IPS DF 6.9 (cell line): ENCODE results near the gene TTC22.

Experiments used
- DNase-seq: peaks from one replicate; pipeline ENCODE4 v3.0.0-alpha.2; 2013; ENCODE audit warnings: low read depth, low spot score
- H3K27ac ChIP-seq: one replicate; pipeline ENCODE4 v1.5.1; 2013; ENCODE audit warnings: low read length, control low read depth
- H3K27me3 ChIP-seq: 2 replicates; pipeline ENCODE4 v1.6.1; 2013; ENCODE audit warnings: mild to moderate bottlenecking, low read length; ENCODE audit not compliant: control insufficient read depth, insufficient read depth
- H3K36me3 ChIP-seq: 2 replicates; pipeline ENCODE4 v1.6.1; 2013; ENCODE audit warnings: low read length; ENCODE audit not compliant: control insufficient read depth, insufficient read depth
- H3K4me1 ChIP-seq: 2 replicates; pipeline ENCODE4 v1.6.1; 2013; ENCODE audit warnings: low read length; ENCODE audit not compliant: control insufficient read depth, insufficient read depth
- H3K4me3 ChIP-seq: 2 replicates; pipeline ENCODE4 v1.5.1; 2013; ENCODE audit warnings: mild to moderate bottlenecking, low read length
- H3K9me3 ChIP-seq: 2 replicates; pipeline ENCODE4 v1.6.1; 2013; ENCODE audit warnings: low read length, inconsistent platforms; ENCODE audit not compliant: control insufficient read depth, insufficient read depth
- WGBS: extraction: QIAGEN DNeasy Blood & Tissue Kit; methylation state at CpG from one replicate; pipeline ENCODE4 v1.1.7; 2013; ENCODE audit warnings: mixed read lengths, missing lambda C conversion rate; ENCODE audit not compliant: insufficient read length, insufficient coverage; 5-methylcytosine and 5-hydroxymethylcytosine counted together

The TTC22 gene

GRCh38 chr1:54808443-54809207, 7.5 kb upstream of the TTC22 start:
- H3K27ac ChIP-seq, result no peak overlapping the region
- no peak for DNase-seq
- WGBS, result no CpG with 5 or more reads among the region's 12 CpGs
- H3K4me3 ChIP-seq, result no peak overlapping the region
- no peaks in the 10 kb centered on the region for H3K27me3 ChIP-seq
- no peaks in the 10 kb centered on the region for H3K9me3 ChIP-seq
- peaks cover 3% of the 10 kb centered on the region; the same call in 1 of the 2 replicates for H3K4me1 ChIP-seq
- H3K36me3 ChIP-seq, result no peaks in the 10 kb centered on the region

GRCh38 chr1:54807756-54808155, 6.6 kb upstream of the TTC22 start:
- Histone ChIP-seq H3K4me1 (no peaks in the 10 kb centered on the region), H3K27ac (no peak overlapping the region), H3K36me3 (no peaks in the 10 kb centered on the region), H3K9me3 (no peaks in the 10 kb centered on the region), H3K4me3 (no peak overlapping the region), H3K27me3 (no peaks in the 10 kb centered on the region)
- no CpG with 5 or more reads among the region's 7 CpGs for WGBS
- DNase-seq, result no peak

GRCh38 chr1:54806931-54807611, 5.9 kb upstream of the TTC22 start:
- Histone ChIP-seq H3K4me3 (no peak overlapping the region), H3K36me3 (no peaks in the 10 kb centered on the region), H3K9me3 (no peaks in the 10 kb centered on the region), H3K27ac (no peak overlapping the region), H3K4me1 (no peaks in the 10 kb centered on the region), H3K27me3 (no peaks in the 10 kb centered on the region)
- DNase-seq, result no peak
- WGBS, result no CpG with 5 or more reads among the region's 11 CpGs

- H3K36me3 ChIP-seq, result no peaks in the 10 kb centered on the region
- WGBS, result no CpG with 5 or more reads among the region's 35 CpGs
Measured at GRCh38 chr1:54805981-54806381, 4.9 kb upstream of the TTC22 start.

GRCh38 chr1:54805466-54805865, 4.3 kb upstream of the TTC22 start:
- DNase-seq, result no peak
- H3K4me3 ChIP-seq, result no peak overlapping the region
- no peaks in the 10 kb centered on the region for H3K9me3 ChIP-seq
- H3K27ac ChIP-seq, result no peak overlapping the region
- H3K27me3 ChIP-seq, result no peaks in the 10 kb centered on the region
- H3K4me1 ChIP-seq, result no peaks in the 10 kb centered on the region
- WGBS, result no CpG with 5 or more reads among the region's 3 CpGs
- H3K36me3 ChIP-seq, result no peaks in the 10 kb centered on the region

More at GRCh38 chr1:54805981-54806381, 4.9 kb upstream of the TTC22 start:
- Histone ChIP-seq H3K9me3 (no peaks in the 10 kb centered on the region), H3K4me1 (no peaks in the 10 kb centered on the region), H3K4me3 (no peak overlapping the region), H3K27ac (no peak overlapping the region), H3K27me3 (no peaks in the 10 kb centered on the region)
- DNase-seq, result no peak

GRCh38 chr1:54804471-54805132, 3.5 kb upstream of the TTC22 start:
- Histone ChIP-seq H3K4me3 (no peak overlapping the region), H3K27ac (no peak overlapping the region), H3K27me3 (no peaks in the 10 kb centered on the region; the same call in 1 of the 2 replicates), H3K9me3 (no peaks in the 10 kb centered on the region), H3K36me3 (no peaks in the 10 kb centered on the region), H3K4me1 (no peaks in the 10 kb centered on the region)
- no peak for DNase-seq
- WGBS, result no CpG with 5 or more reads among the region's 6 CpGs

- no peaks in the 10 kb centered on the region for H3K9me3 ChIP-seq
- H3K27ac ChIP-seq, result no peak overlapping the region
- no peaks in the 10 kb centered on the region for H3K36me3 ChIP-seq
- WGBS, result no CpG with 5 or more reads among the region's 4 CpGs
- no peak for DNase-seq
- H3K27me3 ChIP-seq, result no peaks in the 10 kb centered on the region; the same call in 1 of the 2 replicates
- no peak overlapping the region for H3K4me3 ChIP-seq
- H3K4me1 ChIP-seq, result no peaks in the 10 kb centered on the region
Measured at GRCh38 chr1:54803761-54804470, 2.8 kb upstream of the TTC22 start.

- WGBS, result no CpG with 5 or more reads among the region's 39 CpGs
- H3K4me3 ChIP-seq, result peak overlapping the region; percentile 18; the same call in 1 of the 2 replicates
- no peak overlapping the region for H3K27ac ChIP-seq
Measured at GRCh38 chr1:54800041-54800898, 853 bp downstream of the TTC22 start.

GRCh38 chr1:54798769-54799641, 2.1 kb downstream of the TTC22 start:
- WGBS, result no CpG with 5 or more reads among the region's 6 CpGs
- Histone ChIP-seq H3K27me3 (no peaks in the 10 kb centered on the region; the same call in 1 of the 2 replicates), H3K27ac (no peak overlapping the region), H3K9me3 (no peaks in the 10 kb centered on the region), H3K4me3 (no peak overlapping the region), H3K36me3 (no peaks in the 10 kb centered on the region), H3K4me1 (peaks cover 3% of the 10 kb centered on the region; the same call in 1 of the 2 replicates)
- no peak for DNase-seq

More at GRCh38 chr1:54800041-54800898, 853 bp downstream of the TTC22 start:
- DNase-seq, result no peak
- Histone ChIP-seq H3K27me3 (no peaks in the 10 kb centered on the region; the same call in 1 of the 2 replicates), H3K4me1 (no peaks in the 10 kb centered on the region), H3K9me3 (no peaks in the 10 kb centered on the region), H3K36me3 (no peaks in the 10 kb centered on the region)
